H9 (cell line): Measurements from ENCODE around the gene ITGB6. TPM values are rescaled to one million over a fixed set of nuclear protein-coding genes. Genes with fewer than 3 reads are reported as not detected.

Experiments used
- DNase-seq: peaks from one replicate; pipeline ENCODE4 v3.0.0-alpha.2; 2017
- H2AFZ ChIP-seq: one replicate; pipeline ENCODE4 v1.6.1; 2013; ENCODE audit warnings: mild to moderate bottlenecking, low read length, control low read depth, moderate library complexity
- H2AK5ac ChIP-seq: 2 replicates; pipeline ENCODE4 v1.6.1; 2013; ENCODE audit warnings: low read length, control low read depth, mixed read lengths; ENCODE audit not compliant: insufficient read length
- H2BK120ac ChIP-seq: one replicate; pipeline ENCODE4 v1.6.1; 2013; ENCODE audit warnings: low read depth, mild to moderate bottlenecking, low read length, control low read depth, inconsistent platforms; ENCODE audit not compliant: poor library complexity, severe bottlenecking
- H2BK12ac ChIP-seq: 2 replicates; pipeline ENCODE4 v1.6.1; 2013; ENCODE audit warnings: low read length, control low read depth, mixed read lengths, low read depth; ENCODE audit not compliant: insufficient read length
- H2BK15ac ChIP-seq: 2 replicates; pipeline ENCODE4 v1.6.1; 2013; ENCODE audit warnings: low read depth, low read length, control low read depth
- H2BK20ac ChIP-seq: one replicate; pipeline ENCODE4 v1.6.1; 2013; ENCODE audit warnings: low read depth, mild to moderate bottlenecking, low read length, control low read depth, inconsistent platforms; ENCODE audit not compliant: poor library complexity, severe bottlenecking
- H2BK5ac ChIP-seq: 2 replicates; pipeline ENCODE4 v1.6.1; 2013; ENCODE audit warnings: low read length, control low read depth, mixed read lengths; ENCODE audit not compliant: insufficient read length
- H3K14ac ChIP-seq: 2 replicates; pipeline ENCODE4 v1.6.1; 2013; ENCODE audit warnings: low read length, control low read depth; ENCODE audit not compliant: insufficient read depth
- H3K18ac ChIP-seq: 2 replicates; pipeline ENCODE4 v1.6.1; 2013; ENCODE audit warnings: low read depth, mild to moderate bottlenecking, mixed read lengths, low read length, control low read depth; ENCODE audit not compliant: insufficient read length
- H3K23ac ChIP-seq: 2 replicates; pipeline ENCODE4 v1.6.1; 2013; ENCODE audit warnings: low read length, control low read depth, mixed read lengths, low read depth; ENCODE audit not compliant: insufficient read length
- H3K23me2 ChIP-seq: 2 replicates; pipeline ENCODE4 v1.6.1; 2013; ENCODE audit warnings: low read depth, mild to moderate bottlenecking, mixed read lengths, low read length, control low read depth; ENCODE audit not compliant: insufficient read length, poor library complexity, severe bottlenecking
- H3K27ac ChIP-seq: 2 replicates; pipeline ENCODE4 v1.5.1; 2013; ENCODE audit warnings: low read length, control low read depth, mixed read lengths, low read depth; ENCODE audit not compliant: insufficient read length
- H3K27me3 ChIP-seq: 2 replicates; pipeline ENCODE4 v1.6.1; 2013; ENCODE audit warnings: low read length, control low read depth, inconsistent platforms; ENCODE audit not compliant: insufficient read depth
- H3K4ac ChIP-seq: 2 replicates; pipeline ENCODE4 v1.6.1; 2013; ENCODE audit warnings: low read depth, mild to moderate bottlenecking, control low read depth, inconsistent platforms, low read length, moderate library complexity
- H3K4me1 ChIP-seq: 2 replicates; pipeline ENCODE4 v1.6.1; 2013; ENCODE audit warnings: low read length, control low read depth, inconsistent platforms; ENCODE audit not compliant: insufficient read depth
- H3K4me2 ChIP-seq: 2 replicates; pipeline ENCODE4 v1.6.1; 2013; ENCODE audit warnings: low read length, control low read depth, mixed read lengths; ENCODE audit not compliant: insufficient read length, insufficient read depth
- H3K56ac ChIP-seq: 2 replicates; pipeline ENCODE4 v1.6.1; 2013; ENCODE audit warnings: low read depth, mild to moderate bottlenecking, mixed read lengths, low read length, control low read depth; ENCODE audit not compliant: insufficient read length
- H3K79me1 ChIP-seq: 2 replicates; pipeline ENCODE4 v1.6.1; 2013; ENCODE audit warnings: low read depth, mild to moderate bottlenecking, moderate library complexity, low read length, control low read depth, inconsistent platforms; ENCODE audit not compliant: insufficient read depth, poor library complexity, severe bottlenecking
- H3K79me2 ChIP-seq: 2 replicates; pipeline ENCODE4 v1.6.1; 2013; ENCODE audit warnings: low read length, control low read depth, inconsistent platforms; ENCODE audit not compliant: insufficient read depth
- H3K9ac ChIP-seq: 2 replicates; pipeline ENCODE4 v1.6.1; 2013; ENCODE audit warnings: low read length, control low read depth, mixed read lengths; ENCODE audit not compliant: insufficient read length; ENCODE audit errors: extremely low read depth
- H3K9me3 ChIP-seq: one replicate; pipeline ENCODE4 v1.6.1; 2013; ENCODE audit warnings: low read depth, low read length, inconsistent platforms; ENCODE audit not compliant: control insufficient read depth
- H3T11ph ChIP-seq: one replicate; pipeline ENCODE4 v1.6.1; 2013; ENCODE audit warnings: mild to moderate bottlenecking, low read length, control low read depth, inconsistent platforms
- H4K20me1 ChIP-seq: one replicate; pipeline ENCODE4 v1.6.1; 2013; ENCODE audit not compliant: control insufficient read depth, insufficient read length, insufficient read depth
- H4K5ac ChIP-seq: 2 replicates; pipeline ENCODE4 v1.6.1; 2013; ENCODE audit warnings: low read depth, mild to moderate bottlenecking, mixed read lengths, low read length, control low read depth; ENCODE audit not compliant: insufficient read length
- H4K8ac ChIP-seq: replicated peaks from 2 replicates; pipeline ENCODE4 v1.6.1; 2013; ENCODE audit warnings: low read length, control low read depth, mixed read lengths, low read depth; ENCODE audit not compliant: insufficient read length
- H4K91ac ChIP-seq: 2 replicates; pipeline ENCODE4 v1.6.1; 2013; ENCODE audit warnings: low read depth, mild to moderate bottlenecking, moderate library complexity, mixed read lengths, low read length, control low read depth; ENCODE audit not compliant: insufficient read length
- H3K27ac Mint-ChIP-seq, 3 experiments: 2 replicates in 2 of 3; 3 replicates in 1 of 3; pipeline ENCODE4 v1.8.0; 2020 to 2021; ENCODE audit warnings: mixed read lengths in 3 of 3, mild to moderate bottlenecking in 1 of 3, moderate library complexity in 1 of 3
- H3K27me3 Mint-ChIP-seq: 2 replicates; pipeline ENCODE4 v1.8.0; 2021; ENCODE audit warnings: low read depth, mild to moderate bottlenecking, moderate library complexity, mixed read lengths
- H3K36me3 Mint-ChIP-seq, 3 experiments: 2 replicates in 2 of 3; 3 replicates in 1 of 3; pipeline ENCODE4 v1.8.0; 2020 to 2021; ENCODE audit warnings: low read depth in 3 of 3, mixed read lengths in 3 of 3; ENCODE audit not compliant: insufficient read depth in 1 of 3
- H3K4me1 Mint-ChIP-seq, 2 experiments: 2 replicates each; pipeline ENCODE4 v1.8.0; 2020; ENCODE audit warnings: mixed read lengths in 2 of 2
- H3K4me3 Mint-ChIP-seq, 2 experiments: 2 replicates in 1 of 2; 3 replicates in 1 of 2; pipeline ENCODE4 v1.8.0; 2020 to 2021; ENCODE audit warnings: mild to moderate bottlenecking in 2 of 2, mixed read lengths in 2 of 2, moderate library complexity in 1 of 2
- H3K9me3 Mint-ChIP-seq, 2 experiments: 2 replicates in 1 of 2; 3 replicates in 1 of 2; pipeline ENCODE4 v1.8.0; 2020; ENCODE audit warnings: mild to moderate bottlenecking in 2 of 2, mixed read lengths in 2 of 2, moderate library complexity in 1 of 2
- CTCF ChIP-seq: fragments of 200-600 bp; sonication (generic); conservative IDR thresholded peaks from 3 replicates; pipeline ENCODE4 v1.8.0; 2021; ENCODE audit warnings: antibody characterized with exemption, mild to moderate bottlenecking
- WGBS: extraction: QIAGEN DNeasy Blood & Tissue Kit; methylation state at CpG from one replicate; pipeline ENCODE4 v1.1.7; 2013; ENCODE audit warnings: missing lambda C conversion rate, low lambda C conversion rate, mixed read lengths; ENCODE audit not compliant: insufficient read length; ENCODE audit errors: extremely low coverage; 5-methylcytosine and 5-hydroxymethylcytosine counted together
- total RNA-seq: library from RNA; stranded (reverse); gene quantifications from 2 replicates; pipeline ENCODE4 v1.2.1, GENCODE V29; 2021

The ITGB6 gene
- total RNA-seq, 1 experiment from 2014 or later = not detected

GRCh38 chr2:160174322-160174721, 25.8 kb downstream of the ITGB6 start:
- Histone ChIP-seq H3K23ac (no peak overlapping the region), H3K9me3 (no peaks in the 10 kb centered on the region), H4K91ac (no peak overlapping the region), H4K20me1 (no peaks in the 10 kb centered on the region), H4K5ac (no peak overlapping the region), H3K79me1 (no peaks in the 10 kb centered on the region), H3K56ac (no peak overlapping the region), H3K18ac (no peak overlapping the region), H2BK12ac (no peak overlapping the region), H3K4me1 (no peaks in the 10 kb centered on the region), H3K14ac (no peak overlapping the region), H2AFZ (no peak overlapping the region), H3K23me2 (no peaks in the 10 kb centered on the region), H3K27ac (no peak overlapping the region), H4K8ac (no peak overlapping the region), H3K79me2 (no peaks in the 10 kb centered on the region), H2BK20ac (no peak overlapping the region), H2BK15ac (no peak overlapping the region), H2BK120ac (no peak overlapping the region), H3T11ph (no peak overlapping the region), H3K9ac (no peak overlapping the region), H3K4ac (no peak overlapping the region), H3K27me3 (no peaks in the 10 kb centered on the region), H3K4me2 (no peak overlapping the region), H2BK5ac (no peak overlapping the region), H2AK5ac (no peak overlapping the region)
- TF ChIP-seq CTCF = no peak
- Mint-ChIP-seq H3K27ac (no peak overlapping the region), H3K4me1 (no peaks in the 10 kb centered on the region), H3K27me3 (no peaks in the 10 kb centered on the region), H3K36me3 (no peaks in the 10 kb centered on the region), H3K4me3 (no peak overlapping the region), H3K9me3 (no peaks in the 10 kb centered on the region)
- no peak for DNase-seq
- WGBS = no CpG with 5 or more reads among the region's 3 CpGs
